Esophagus muscularis mucosa (tissue), 4 donors: ENCODE data around the gene PICK1. TPM values are rescaled to one million over a fixed set of nuclear protein-coding genes. Genes with fewer than 3 reads are reported as not detected.

Experiments
- DNase-seq: peaks from one replicate; pipeline ENCODE4 v3.0.0-alpha.2; 2017; ENCODE audit errors: extremely low spot score
- H3K27ac ChIP-seq, 4 donors: fragments of 200-600 bp; sonication (generic); replicated peaks in 1 of 4; 1 replicate in 3 of 4; 2 replicates in 1 of 4; pipeline ENCODE4 v1.5.1; 2016 to 2019; ENCODE audit warnings: mild to moderate bottlenecking in 1 of 4
- H3K27me3 ChIP-seq, 4 donors: fragments of 200-600 bp; sonication (generic); one replicate each; pipeline versions ENCODE4 v1.5.1 to v1.6.0; 2016 to 2019
- H3K36me3 ChIP-seq, 4 donors: fragments of 200-600 bp; sonication (generic); one replicate each; pipeline ENCODE4 v1.5.1; 2016 to 2019
- H3K4me1 ChIP-seq, 4 donors: fragments of 200-600 bp; sonication (generic); one replicate each; pipeline ENCODE4 v1.5.1; 2016 to 2019
- H3K4me3 ChIP-seq, 4 donors: fragments of 200-600 bp; sonication (generic); 1 replicate in 2 of 4; 2 replicates in 2 of 4; pipeline ENCODE4 v1.5.1; 2016 to 2019; ENCODE audit warnings: mild to moderate bottlenecking in 4 of 4, moderate library complexity in 1 of 4
- H3K9me3 ChIP-seq, 4 donors: fragments of 200-600 bp; sonication (generic); 1 replicate in 3 of 4; 2 replicates in 1 of 4; pipeline ENCODE4 v1.5.1; 2016 to 2019
- CTCF ChIP-seq, 3 experiments: fragments of 200-600 bp in 2 of 3; fragments of 450-650 bp in 1 of 3; sonication (generic) in 2 of 3; IDR thresholded peaks; one replicate each; pipeline ENCODE4 v1.5.1; 2017 to 2019; ENCODE audit warnings: antibody characterized with exemption in 3 of 3, mild to moderate bottlenecking in 2 of 3, moderate library complexity in 1 of 3
- EP300 ChIP-seq: sonication (generic); formaldehyde crosslinking; IDR thresholded peaks from one replicate; pipeline ENCODE4 v1.6.1; 2017; ENCODE audit warnings: antibody characterized with exemption
- POLR2A ChIP-seq: fragments of 450-650 bp; IDR thresholded peaks from one replicate; pipeline ENCODE4 v1.6.1; 2017; ENCODE audit warnings: antibody characterized with exemption, moderate library complexity, mild to moderate bottlenecking, low read depth
- POLR2AphosphoS5 ChIP-seq, 2 donors: sonication (generic); formaldehyde crosslinking; IDR thresholded peaks; one replicate each; pipeline ENCODE4 v1.6.1; 2017; ENCODE audit warnings: antibody characterized with exemption in 2 of 2
- WGBS: methylation state at CpG from one replicate; pipeline ENCODE4 v1.1.5; 2018; 5-methylcytosine and 5-hydroxymethylcytosine counted together
- intact Hi-C: fragments of 100-400 bp; cut with DNase I; formaldehyde crosslinking; loops from one replicate; pipeline ENCODE4 v1.15.1; 2023
- total RNA-seq, 4 donors: library from RNA; depleted of rRNA; stranded (reverse); fragments of >200 nt; gene quantifications; one replicate each; pipeline versions ENCODE4 v1.1.0 to v1.2.1, GENCODE V29; 2016

Gene PICK1
- total RNA-seq, 4 donors from 2014 or later, result 23.3 to 36.1 (median 31.1) TPM

GRCh38 chr22:38065539-38065938 is 8.3 kb downstream of the PICK1 start:
- no peaks in the 10 kb centered on the region for H3K27me3 ChIP-seq
- peaks cover 32 to 82% (median 51%) of the 10 kb centered on the region in 4 donors for H3K36me3 ChIP-seq
- no peak overlapping the region for H3K4me3 ChIP-seq
- no peak overlapping the region for H3K27ac ChIP-seq
- no peak for DNase-seq
- 91% methylated on average over 7 of the region's 8 CpGs for WGBS
- peaks cover 27 to 37% (median 30%) of the 10 kb centered on the region in 4 donors for H3K4me1 ChIP-seq
- no peak for TF ChIP-seq POLR2A
- H3K9me3 ChIP-seq, result no peaks in the 10 kb centered on the region
- intact Hi-C loops, result loop anchor here (5.0 kb wide), 1 partner anchor 42 kb away; no protein-coding TSS in a partner anchor

GRCh38 chr22:38066381-38067027 is 9.3 kb downstream of the PICK1 start:
- H3K9me3 ChIP-seq, result no peaks in the 10 kb centered on the region
- TF ChIP-seq POLR2AphosphoS5 (IDR thresholded peaks at IDR 0.05) (no peak), CTCF (IDR thresholded peaks at IDR 0.05) (no peak), EP300 (no peak), POLR2A (no peak)
- no peak overlapping the region for H3K4me3 ChIP-seq
- DNase-seq, result no peak
- intact Hi-C loops, result loop anchor here (5.0 kb wide), 1 partner anchor 41 kb away; no protein-coding TSS in a partner anchor
- H3K27me3 ChIP-seq, result no peaks in the 10 kb centered on the region
- peak overlapping the region in 1 of 4 donors; percentile 26 for H3K27ac ChIP-seq
- H3K36me3 ChIP-seq, result peaks cover 35 to 82% (median 55%) of the 10 kb centered on the region in 4 donors
- 80% methylated on average over 10 of the region's 13 CpGs for WGBS
- H3K4me1 ChIP-seq, result peaks cover 30 to 42% (median 32%) of the 10 kb centered on the region in 4 donors

GRCh38 chr22:38067028-38067415 is 9.8 kb downstream of the PICK1 start:
- DNase-seq, result no peak
- Histone ChIP-seq H3K9me3 (no peaks in the 10 kb centered on the region), H3K36me3 (peaks cover 40 to 82% (median 59%) of the 10 kb centered on the region in 4 donors), H3K4me3 (no peak overlapping the region), H3K27ac (peak overlapping the region in 1 of 4 donors; percentile 26), H3K4me1 (peaks cover 30 to 42% (median 32%) of the 10 kb centered on the region in 4 donors), H3K27me3 (no peaks in the 10 kb centered on the region)
- TF ChIP-seq POLR2A (no peak), CTCF (IDR thresholded peaks at IDR 0.05) (no peak), POLR2AphosphoS5 (IDR thresholded peaks at IDR 0.05) (no peak), EP300 (no peak)
- 83% methylated on average over 8 of the region's 8 CpGs for WGBS
- intact Hi-C loops, result loop anchor here (5.0 kb wide), 1 partner anchor 40 kb away; no protein-coding TSS in a partner anchor

- H3K27me3 ChIP-seq, result no peaks in the 10 kb centered on the region
- DNase-seq, result no peak
- peak overlapping the region; percentile 77 to 88 (median 86) for H3K27ac ChIP-seq
- peaks cover 46 to 85% (median 67%) of the 10 kb centered on the region in 4 donors for H3K36me3 ChIP-seq
- H3K9me3 ChIP-seq, result no peaks in the 10 kb centered on the region
- intact Hi-C loops, result loop anchor here (5.0 kb wide), 1 partner anchor 39 kb away; no protein-coding TSS in a partner anchor
- no peak overlapping the region for H3K4me3 ChIP-seq
- 95% methylated on average over 13 of the region's 13 CpGs for WGBS
- H3K4me1 ChIP-seq, result peaks cover 26 to 42% (median 30%) of the 10 kb centered on the region in 4 donors
- TF ChIP-seq EP300 (no peak), CTCF (IDR thresholded peaks at IDR 0.05) (no peak), POLR2AphosphoS5 (IDR thresholded peaks at IDR 0.05) (no peak), POLR2A (no peak)
Observed at GRCh38 chr22:38067761-38068360, 10.7 kb downstream of the PICK1 start.
